GM18511 (cell line): ENCODE data around the gene DELE1.
"Not testable (repeated sequence)": the region's sequence is repeated elsewhere in the genome, so short reads cannot be mapped to it uniquely, and the experiment has no call there.

ENCODE experiments used
- ATAC-seq: cut with Tn5 transposase; IDR thresholded peaks from one replicate; pipeline ENCODE4 v1.9.1; 2021; ENCODE audit warnings: mild to moderate bottlenecking, moderate library complexity; ENCODE audit not compliant: unreplicated experiment

DELE1 gene

DNA sequence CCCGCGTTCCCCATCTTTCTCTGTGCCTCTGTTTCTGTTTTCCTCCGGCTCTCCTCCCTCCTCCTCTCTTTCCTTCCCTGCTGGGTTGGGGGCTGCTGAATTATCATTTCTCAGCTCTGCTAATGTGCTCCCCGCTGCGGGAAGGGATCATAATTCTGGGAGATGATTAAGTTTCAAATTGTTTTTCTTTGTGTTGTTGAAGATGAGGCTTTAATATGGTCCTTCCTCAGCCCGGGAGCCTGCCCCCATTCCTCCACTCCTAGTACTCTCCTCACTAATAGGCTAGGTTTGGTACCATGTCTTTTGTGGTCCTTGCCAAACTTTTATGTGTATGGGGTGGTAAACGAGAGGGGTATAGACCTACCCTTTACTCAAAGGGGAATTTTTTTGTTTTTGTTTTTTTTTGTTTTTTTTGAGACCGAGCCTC is 39.8 kb upstream of the DELE1 start:
- ATAC-seq: no peak

DNA sequence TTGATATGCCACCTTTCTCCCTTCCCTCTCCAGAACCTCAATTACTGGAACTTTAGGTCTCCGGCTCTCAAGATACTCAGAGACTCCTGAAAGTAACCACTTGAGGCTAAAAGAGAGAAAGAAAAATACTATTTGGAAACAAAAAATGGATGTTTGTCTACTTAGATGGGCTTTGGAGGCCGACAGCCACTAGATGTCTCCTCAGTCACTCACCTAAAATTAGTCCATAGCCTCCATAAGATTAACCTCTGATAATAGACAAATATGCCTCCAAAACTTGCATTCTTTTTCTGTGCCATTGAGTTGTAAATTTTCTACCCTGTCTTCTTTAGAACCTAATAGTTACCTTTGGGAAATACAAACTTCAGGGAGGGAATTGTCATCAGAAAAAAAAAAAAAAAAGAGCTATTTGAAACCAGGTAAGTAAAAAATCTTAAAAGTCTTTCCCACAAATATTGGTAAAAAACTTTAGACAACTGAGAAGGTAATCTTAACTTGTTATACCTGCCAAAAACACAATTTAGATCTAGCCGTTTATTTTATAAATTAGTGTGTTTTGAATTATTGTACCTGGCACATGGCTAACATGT is 34.3 kb upstream of the DELE1 start:
- no peak for ATAC-seq

- ATAC-seq: not testable (repeated sequence)
These were observed 33.2 kb upstream of the DELE1 start for GRCh38 chr5:141890429-141890828.

DNA sequence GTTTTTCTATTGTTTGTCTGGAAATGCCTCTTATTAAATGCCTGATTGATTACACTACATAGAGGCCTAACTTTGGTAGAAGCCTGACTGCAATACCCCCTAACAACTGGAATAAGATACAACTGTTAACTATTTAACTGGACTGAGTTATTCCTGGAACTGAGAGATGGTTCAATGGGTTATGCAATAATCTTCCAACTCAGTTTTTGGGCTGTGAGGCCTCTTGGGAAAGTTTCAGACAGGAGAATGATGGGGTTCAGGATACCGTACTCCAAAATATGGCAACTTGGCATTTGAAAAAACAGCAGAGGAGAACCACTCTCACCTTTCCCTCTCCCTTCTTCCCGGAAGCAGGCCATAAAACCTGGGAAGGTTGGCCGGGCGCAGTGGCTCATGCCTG is 26.2 kb upstream of the DELE1 start:
- ATAC-seq: no peak

GRCh38 chr5:141898448-141899049 is 25.1 kb upstream of the DELE1 start:
- no peak for ATAC-seq

GRCh38 chr5:141902015-141902814 is 21.5 kb upstream of the DELE1 start:
- no peak for ATAC-seq

DNA sequence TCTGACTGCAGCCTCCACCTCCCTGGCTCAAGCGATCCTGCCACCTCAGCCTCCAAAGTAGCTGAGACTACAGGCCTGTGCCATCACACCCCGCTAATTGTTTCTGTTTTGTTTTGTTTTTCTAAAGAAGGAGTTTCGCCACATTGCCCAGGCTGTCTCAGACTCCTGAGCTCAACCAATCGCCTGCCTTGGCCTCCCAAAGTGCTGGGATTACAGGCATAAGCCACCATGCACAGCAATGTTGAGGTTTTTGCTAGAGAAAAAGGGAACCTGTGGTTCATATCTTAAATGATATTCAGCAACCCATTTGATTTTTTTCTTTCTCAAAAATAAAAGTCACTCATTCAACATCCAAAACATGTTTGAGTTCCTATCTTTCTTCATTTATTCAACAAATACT is 20.4 kb upstream of the DELE1 start:
- ATAC-seq: no peak

DNA sequence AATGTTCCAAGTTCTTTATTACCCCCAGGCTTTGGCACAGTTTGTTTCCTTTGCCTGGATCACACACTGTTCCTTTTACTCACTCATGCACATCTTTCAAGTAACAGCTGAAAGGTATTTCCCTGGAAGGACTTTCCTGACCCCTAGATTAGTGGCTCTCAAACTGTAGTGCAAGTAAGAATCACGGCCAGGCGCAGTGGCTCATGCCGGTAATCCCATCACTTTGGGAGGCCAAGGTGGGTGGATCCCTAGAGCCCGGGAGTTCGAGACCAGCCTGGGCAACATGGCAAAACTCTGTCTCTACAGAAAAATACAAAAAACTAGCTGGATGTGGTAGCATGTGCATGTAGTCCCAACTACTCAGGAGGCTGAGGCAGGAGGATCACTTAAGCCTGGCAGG is 19.1 kb upstream of the DELE1 start:
- no peak for ATAC-seq

GRCh38 chr5:141906517-141906916 is 17.2 kb upstream of the DELE1 start:
- no peak for ATAC-seq

- no peak for ATAC-seq
These were observed 16.7 kb upstream of the DELE1 start for GRCh38 chr5:141906972-141907371.

GRCh38 chr5:141908796-141909195 is 14.9 kb upstream of the DELE1 start:
- no peak for ATAC-seq

DNA sequence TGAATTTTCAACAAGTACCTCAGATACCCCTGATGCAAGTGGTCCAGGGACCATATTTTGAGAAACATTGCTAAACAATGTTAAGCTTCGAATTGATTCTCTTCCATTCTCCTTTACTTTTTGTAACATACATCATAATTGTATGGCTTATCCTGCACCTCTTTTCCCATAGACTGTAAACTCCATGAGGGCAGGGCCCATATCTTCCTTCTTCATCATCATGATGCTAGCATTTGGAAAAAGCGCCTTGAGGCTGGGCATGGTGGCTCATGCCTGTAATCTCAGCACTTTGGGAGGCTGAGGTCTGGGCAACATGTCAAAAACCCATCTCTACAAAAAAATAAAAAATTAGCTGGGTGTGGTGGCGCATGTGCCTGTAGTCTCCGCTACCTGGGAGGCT is 14.5 kb upstream of the DELE1 start:
- ATAC-seq: no peak

DNA sequence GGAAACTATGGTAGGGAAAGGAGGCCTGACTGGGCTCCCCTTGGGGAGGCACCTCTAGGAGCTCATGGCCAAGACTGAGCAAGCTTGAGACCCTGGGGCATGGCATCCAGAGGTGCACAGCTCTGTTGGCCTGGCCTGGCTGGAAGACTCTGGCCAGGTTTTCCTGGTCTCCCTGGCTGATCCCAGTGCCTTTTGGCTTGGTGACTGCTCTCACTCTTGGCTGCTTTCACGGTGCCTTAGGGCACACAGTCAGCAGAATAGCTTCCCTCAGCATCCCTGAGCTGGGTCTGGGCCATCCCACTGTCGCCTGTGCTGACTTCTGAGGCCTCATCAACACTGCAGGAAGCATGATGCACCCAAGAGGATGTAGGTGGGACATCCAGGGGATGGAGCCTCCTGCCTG is 13.4 kb upstream of the DELE1 start:
- no peak for ATAC-seq

GRCh38 chr5:141913560-141914198 is 10.0 kb upstream of the DELE1 start:
- ATAC-seq: no peak

DNA sequence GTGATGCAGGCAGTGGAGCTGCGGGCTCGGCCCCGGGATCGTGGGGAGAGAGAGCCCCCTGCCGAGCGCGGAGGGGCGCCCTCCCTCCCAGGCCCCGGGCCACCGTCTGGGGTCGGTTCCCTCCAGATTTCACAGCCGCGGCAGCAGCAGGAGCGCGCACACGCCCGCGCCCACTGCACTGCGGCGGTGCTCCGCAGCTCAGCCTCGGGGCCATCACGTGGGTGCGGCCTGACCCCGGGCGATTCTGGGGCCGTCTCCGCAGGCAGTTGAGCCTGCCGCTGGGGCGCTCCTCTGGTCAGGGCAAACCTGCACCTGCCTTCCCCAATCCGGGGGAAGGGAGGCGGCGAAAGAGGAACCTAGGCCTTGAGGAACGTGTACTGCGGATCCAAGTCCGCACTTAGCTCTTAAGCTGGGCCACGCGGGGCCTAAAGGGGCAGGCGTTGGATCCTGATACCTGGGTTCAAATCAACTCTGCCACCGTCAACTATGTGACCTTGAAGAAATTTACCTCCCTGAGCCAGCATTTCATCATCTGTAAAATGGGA is 9.4 kb upstream of the DELE1 start:
- ATAC-seq: peak; percentile 82

DNA sequence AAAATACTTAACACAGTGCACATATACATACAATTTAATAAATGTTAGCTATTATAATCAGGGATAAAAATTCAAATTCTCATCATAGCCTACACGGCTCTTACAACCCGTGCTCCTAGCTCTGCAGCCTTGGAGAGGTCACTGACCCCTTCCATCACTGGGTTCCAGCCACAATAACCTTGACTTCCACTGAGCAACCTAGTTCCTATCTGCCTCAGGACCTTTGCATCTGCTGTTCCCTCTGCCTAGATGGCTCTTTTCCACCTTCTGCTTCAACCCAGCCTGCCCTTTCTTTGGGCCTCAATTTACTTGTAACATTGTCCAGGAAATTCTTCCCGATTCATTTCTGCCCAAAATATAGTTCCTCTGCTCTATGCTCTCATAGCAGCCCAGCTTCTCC is 8.9 kb upstream of the DELE1 start:
- ATAC-seq: no peak

GRCh38 chr5:141915881-141916336 is 7.8 kb upstream of the DELE1 start:
- ATAC-seq: no peak

GRCh38 chr5:141916522-141916921 is 7.1 kb upstream of the DELE1 start:
- ATAC-seq: no peak

DNA sequence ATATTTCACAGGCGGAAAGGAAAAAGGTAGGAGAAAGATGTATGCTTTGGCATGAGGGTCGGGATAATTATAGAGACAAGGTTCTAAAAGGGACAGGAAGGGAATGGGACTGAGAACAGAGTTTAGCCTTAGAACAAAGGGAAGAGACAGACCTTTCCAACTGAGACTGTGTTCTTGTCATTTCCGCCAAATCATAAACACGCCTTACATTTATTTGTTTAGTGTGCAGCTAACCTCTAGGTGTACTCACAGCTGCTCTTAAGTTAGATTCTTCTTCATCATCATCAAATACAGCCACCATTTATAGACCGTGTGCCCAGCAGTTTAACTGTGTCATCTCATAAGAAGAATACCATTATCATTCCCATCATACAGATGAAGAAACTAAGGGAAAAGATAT is 5.9 kb upstream of the DELE1 start:
- no peak for ATAC-seq

- no peak for ATAC-seq
These were observed 4.2 kb upstream of the DELE1 start for GRCh38 chr5:141919218-141920119.
